HG02884 (cell line): ENCODE data around the gene TSC2.
"Not testable (repeated sequence)": the region's sequence is repeated elsewhere in the genome, so short reads cannot be mapped to it uniquely, and the experiment has no call there.

Experiments
- ATAC-seq: cut with Tn5 transposase; IDR thresholded peaks from one replicate; pipeline ENCODE4 v1.9.1; 2021; ENCODE audit warnings: mild to moderate bottlenecking, moderate library complexity; ENCODE audit not compliant: unreplicated experiment

The TSC2 gene

DNA sequence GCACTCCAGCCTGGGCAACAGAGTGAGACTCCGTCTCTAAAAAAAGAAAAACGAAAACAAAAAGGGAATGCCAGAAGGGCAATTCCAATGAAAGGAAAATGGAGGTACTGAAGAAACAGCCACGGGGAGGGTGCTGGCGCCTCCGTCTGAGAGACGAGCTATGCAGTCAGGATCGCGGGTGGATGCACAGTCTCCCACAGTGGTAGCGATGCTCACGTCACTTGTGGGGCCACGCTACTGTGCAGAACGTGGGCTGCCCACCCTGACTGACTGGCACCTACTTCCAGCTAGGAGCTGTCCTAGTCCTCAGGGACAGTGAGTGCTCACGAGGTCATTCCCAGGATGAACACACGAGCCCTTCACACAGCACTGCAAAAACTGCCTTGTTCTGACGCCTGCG is 53.8 kb downstream of the TSC2 start:
- ATAC-seq, result not testable (repeated sequence)

DNA sequence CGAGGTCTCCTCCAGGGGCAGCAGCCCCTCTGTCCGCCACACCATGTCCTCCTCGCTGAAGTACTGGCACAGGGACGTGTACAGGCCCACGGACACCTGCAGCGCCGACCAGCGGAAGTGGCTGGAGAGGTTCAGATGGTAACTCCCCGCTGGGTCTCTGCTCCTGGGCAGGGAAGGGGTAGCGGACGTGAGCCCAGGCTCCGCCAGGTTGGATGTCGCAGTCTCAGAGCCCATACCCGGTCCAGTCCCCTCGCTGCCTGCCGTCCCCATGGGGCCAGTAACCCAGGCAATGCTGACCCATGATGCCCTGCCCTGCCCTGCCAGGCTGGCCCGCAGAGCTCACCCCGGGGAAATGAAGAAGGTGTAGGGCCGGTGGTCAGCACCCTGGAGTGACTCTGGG is 54.7 kb downstream of the TSC2 start:
- ATAC-seq, result no peak

DNA sequence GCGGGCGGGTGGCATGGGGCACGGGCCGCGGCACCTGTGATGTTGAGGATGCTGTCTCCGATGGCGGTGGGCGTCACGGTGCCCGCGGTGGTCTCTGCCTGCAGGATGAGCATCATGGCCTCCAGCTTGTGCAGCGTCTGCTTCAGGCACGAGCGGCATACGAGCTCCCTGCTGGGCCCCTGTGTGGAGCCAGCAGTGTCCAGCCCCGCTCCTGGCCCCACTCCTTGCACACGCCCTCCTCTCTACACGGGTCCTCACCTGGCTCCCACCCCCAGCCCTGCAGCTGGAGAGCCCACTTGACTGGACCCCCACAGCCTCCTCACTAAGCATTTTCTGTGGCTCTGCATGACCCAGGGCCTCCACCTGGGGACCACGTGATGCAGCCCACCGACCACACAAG is 56.7 kb downstream of the TSC2 start:
- ATAC-seq, result not testable (repeated sequence)

DNA sequence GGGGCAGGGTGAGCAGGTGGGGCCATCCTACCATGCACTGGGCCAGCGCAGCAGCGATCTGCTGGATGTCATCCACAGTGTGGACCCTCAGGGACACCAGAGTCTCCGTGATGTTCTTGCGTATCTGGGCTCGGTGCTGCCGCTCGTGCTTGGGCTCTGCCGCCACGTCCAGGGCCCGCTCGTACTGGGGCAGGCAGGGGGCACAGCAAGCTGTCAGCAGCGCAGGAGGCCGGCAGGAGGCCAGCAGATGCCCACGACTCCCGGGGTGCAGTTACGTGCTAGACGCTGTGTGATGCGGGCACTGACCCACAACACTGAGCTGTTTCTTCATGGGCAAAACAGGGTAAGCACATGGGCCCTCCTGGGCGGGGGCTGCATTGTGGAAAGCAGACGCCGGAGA is 57.5 kb downstream of the TSC2 start:
- ATAC-seq, result not testable (repeated sequence)

DNA sequence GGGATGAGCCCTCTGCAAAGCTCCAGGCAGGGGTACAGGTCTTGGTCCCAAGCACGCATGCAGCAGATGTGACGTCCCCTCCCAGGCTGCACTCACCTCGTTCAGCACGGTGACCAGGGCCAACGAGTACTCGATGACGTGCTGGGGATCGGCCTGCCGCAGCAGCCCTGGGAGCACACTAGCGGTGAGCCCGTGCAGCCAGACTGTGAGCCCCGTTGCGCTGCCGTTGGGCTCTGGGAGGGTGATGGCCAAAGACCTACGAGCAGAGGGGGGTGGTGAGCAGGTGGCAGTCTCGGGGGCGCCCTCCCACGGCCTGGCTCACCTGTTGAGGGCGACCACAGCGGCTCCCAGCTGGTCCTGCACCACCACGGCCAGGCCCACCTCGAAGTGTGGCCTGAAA is 58.0 kb downstream of the TSC2 start:
- not testable (repeated sequence) for ATAC-seq

DNA sequence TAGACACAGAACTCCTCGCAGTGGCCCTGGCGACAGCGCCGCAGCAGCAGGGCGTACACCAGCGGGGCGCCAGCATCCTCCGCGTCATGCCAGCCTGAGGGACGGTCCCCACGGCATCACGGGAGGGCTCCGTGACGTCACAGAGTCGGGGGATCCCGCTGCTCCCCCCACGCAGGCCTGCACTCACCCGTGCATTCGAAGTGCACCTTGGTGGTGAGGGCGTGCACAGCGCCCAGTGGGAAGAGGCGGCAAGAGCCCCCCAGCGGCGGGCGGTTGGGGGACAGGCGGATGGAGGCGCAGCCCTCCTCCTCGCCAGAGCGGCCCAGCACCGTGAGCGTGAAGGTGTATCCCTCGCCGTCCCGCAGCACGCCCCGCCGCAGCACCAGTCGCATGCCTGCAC is 58.4 kb downstream of the TSC2 start:
- not testable (repeated sequence) for ATAC-seq

DNA sequence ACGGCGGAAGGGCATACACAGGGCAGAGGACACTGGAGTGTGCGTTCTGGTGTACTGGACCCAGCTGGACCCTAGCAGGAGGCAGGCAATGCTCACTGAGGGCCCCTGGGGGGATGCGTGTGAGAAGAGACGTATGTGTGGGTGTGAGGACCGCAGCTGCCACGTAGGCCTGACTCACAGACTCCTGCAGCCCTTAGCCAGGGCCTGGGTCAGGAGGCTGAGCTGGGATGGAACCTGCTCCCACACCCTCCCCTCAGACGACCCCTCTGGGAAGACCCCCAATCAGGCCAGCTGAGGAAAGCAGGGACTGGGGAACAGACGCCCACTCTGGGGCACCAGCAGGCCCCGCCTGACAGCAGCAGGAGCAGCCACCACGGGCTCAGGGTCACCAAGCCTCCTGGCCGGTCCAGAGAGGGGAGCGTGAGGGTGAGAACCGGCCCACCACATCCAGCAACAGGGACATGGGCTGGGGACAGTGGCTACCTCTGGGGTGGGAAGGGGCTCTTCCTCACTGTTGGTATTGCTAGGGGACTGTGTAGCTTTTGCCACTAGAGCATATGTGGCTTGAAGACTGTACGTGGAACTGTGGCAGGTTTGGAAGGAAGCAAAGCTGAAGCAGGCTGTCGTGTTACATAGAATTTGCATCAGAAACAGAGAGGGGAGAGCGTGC is 59.5 kb downstream of the TSC2 start:
- not testable (repeated sequence) for ATAC-seq

DNA sequence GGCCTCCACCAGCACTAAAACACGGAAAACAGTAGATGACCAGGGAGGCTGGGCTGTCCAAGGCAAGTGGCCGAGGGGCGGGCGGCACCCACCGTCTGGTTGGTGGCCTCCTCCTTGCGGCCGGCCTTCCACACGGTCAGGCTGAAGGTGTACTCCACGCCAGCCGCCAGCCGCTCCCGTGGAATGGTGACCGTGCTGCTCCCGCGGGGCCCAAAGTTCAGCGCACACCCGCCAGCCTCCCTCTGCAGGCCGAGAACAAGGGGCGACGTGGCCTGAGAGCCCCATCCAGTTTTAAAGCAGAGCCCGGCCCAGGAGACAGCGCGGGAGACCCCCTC is 60.0 kb downstream of the TSC2 start:
- ATAC-seq, result not testable (repeated sequence)

DNA sequence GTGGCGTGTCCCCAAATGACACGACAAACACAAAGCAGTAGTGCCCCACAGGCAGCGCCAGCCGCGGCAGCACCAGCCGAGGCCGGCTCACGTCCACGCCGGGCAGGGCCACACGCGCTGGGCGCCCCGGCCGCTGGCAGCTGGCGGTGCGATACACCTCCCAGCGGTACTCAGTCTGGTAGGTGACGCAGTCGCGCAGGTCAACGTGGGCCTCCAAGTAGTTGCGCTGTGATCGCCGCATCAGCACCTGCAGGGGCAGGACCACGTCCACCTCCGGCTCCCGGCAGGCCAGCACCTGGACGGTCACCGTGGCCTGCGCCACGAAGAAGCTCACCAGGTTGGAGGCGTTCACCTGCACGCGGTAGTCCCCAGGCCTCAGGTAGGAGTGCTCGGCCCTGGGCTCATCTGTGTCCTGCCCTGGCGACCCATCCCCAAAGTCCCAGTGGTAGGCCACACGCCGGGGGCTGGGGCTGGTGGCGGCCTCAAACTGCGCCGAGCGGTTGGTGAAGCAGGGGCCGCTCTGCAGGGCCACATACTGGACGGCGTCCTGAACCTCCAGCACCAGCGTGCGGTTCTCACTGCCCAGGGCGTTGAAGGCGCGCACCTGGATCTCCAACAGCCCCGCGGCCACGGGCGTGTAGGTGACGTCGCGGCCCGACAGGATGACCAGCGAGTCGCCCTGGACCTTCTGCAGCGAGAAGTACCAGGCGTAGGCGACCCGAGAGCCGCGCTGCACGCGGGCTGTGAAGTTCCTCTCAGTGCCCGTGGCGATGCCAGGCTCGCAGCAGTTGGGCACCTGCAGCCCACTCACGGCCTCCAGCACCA is 60.9 kb downstream of the TSC2 start:
- not testable (repeated sequence) for ATAC-seq

DNA sequence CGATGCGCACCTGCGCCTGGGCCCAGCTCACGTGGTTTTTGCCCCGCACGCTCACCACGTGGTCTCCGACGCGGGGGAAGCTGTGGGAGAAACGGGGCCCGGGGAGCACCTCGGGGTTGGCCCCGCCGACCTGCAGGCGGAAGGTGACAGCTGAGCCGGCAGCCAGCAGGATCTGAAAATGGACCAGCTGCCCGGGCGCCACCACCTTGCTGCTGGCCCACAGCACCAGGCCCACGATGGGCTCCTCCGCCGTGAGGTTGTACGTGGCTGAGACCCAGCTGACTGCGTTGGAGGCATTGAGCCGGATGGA is 61.4 kb downstream of the TSC2 start:
- ATAC-seq, result not testable (repeated sequence)

DNA sequence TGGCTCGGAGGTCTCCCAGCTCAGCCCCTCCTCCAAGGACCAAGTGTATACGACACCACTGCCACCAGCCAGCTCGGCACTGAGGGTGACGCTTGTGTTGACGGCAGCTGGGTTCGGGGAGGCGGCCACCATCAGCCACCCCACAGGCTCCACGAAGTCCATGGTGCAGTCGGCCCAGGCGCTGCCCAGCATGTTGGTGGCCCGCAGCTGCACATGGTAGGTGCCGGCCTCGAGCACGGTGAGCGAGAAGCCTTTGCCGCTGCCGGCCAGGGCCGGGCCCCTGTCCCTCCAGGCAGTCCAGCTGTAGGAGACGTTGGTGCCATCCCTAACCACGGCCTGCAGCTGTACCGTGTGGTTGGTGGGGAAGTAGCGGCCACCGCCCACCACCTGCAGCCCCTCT is 62.1 kb downstream of the TSC2 start:
- ATAC-seq, result not testable (repeated sequence)

DNA sequence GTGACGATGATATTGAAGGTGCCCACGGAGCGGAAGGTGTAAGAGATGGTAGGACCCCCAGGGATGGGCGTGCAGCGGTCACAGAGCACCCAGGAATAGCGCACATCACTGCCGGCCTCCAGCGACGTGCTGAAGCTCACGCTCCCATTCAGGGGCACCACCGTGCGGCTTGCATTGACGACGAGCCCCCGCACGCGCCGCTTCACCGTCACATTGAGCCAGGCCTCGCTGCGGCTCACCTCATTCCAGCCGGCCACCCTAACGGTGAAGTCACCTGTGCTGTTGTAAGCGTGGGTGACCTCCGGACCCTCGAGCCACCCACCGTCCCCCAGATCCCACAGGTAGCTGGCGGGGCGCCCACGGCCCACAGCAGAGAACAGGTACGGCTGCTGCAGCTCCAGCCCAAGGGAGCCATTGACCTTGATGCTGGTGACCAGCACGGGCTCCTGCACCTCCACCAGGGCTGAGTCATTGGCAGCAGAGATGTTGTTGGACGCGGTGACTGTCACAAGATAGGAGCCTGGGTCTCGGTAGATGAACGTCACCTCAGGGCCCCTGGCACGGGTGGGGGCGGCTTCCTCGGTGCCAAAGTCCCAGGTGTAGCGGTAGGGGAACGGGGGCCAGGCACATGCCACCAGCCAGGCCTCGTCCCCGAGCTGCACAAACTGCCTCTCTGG is 62.7 kb downstream of the TSC2 start:
- not testable (repeated sequence) for ATAC-seq

DNA sequence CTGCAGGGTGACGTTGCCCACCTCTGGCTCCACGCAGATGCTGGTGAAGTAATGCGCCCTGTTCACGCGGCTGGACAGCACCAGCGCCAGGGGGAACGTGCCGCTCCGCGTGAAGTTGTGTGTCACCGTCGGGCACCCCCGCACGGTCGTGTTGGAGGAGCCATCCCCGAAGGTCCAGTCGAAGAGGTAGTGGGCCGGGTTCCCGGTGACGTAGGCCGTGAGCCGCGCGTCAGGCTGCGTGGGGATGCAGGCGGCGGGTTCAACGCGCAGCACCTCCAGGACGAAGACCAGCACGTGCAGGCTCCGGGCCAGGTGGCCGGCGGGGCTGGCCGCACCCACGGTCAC is 63.2 kb downstream of the TSC2 start:
- ATAC-seq, result not testable (repeated sequence)

DNA sequence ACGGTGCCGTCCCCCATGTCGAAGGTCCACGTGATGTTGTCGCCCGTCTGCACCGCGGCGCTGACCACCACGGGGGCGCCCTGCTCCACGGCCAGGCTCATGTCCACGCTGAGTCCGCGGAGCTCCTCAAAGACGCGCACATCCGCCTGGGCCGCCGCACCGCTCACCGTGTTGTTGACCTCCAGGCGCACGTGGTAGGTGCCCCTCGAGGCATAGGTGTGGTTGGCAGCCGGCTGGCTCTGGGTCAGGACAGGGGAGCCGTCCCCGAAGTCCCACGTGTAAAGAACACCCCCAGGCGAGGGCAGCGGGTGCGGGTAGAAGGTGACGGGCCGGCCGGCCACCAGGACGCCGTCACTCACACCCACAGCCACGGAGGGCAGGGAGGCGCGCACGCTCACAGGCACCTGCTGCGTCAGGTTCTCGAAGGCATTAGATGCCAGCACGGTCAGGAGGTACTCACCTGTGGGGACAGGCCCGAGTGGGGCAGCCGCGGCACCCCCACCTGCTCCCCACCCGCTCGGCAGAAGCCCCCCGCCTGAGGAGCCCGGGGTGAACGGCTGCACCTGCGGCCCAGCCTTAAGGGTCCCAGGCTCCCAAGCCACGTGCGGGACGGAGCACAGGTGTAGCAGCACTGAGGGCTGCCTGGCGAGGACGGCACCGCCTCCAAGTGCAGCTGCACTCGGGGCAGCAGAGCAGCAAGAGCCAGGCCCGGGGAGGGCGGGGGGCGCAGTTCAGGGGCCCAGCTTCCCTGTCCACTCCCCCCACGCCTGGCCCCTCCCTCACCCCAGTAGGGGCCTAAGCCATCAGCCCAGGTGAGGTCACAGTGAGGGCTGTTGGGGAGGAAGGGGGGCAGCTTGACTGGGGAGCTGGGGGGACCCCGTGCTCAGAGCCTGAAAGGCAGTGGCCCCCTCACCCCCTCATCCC is 63.9 kb downstream of the TSC2 start:
- not testable (repeated sequence) for ATAC-seq

DNA sequence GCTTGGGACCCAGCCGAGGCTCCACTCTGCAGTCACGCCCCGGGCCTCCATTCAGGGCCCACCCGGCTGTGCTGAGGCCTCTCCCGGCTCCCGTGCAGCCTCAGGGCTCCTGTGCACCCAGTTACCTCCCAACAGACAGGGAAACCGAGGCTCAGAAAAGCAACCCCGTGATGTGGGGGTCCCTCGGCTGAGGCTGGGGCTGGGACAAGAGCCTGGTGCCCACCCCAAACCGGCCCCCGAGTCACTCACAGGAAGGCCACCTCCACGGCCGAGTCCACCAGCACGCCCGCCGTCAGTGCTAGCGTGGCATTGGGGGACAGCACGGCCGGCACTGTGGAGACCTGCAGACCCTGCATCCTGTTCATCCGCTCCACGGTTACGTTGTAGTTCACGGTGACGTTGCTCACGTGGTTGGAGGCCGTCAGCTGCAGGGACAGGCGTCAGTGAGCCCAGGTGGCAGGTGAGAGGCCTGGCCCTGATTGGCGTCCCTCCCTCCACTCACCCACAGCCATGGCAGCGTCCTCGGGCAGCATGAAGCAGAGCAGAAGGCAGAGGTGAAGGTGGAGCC is 64.8 kb downstream of the TSC2 start:
- not testable (repeated sequence) for ATAC-seq

DNA sequence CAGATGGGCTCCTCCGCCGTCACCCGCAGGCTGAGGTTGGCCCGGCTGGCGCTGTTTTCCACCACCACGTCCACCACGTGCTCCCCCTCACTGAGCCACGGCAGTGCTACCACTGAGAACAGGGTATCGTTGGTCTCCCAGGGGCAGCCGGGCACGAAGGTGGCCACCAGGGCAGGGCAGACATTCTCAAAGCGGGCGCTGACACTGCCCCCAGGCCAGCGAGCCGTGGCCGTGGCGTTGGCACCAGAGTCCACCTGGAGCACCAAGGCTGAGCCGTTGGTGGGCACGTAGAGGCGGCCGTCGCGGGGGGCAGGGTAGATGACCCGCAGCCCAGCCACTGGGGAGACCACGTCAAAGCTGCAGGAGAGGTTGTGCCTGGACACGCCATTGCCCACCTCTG is 66.4 kb downstream of the TSC2 start:
- ATAC-seq, result not testable (repeated sequence)

DNA sequence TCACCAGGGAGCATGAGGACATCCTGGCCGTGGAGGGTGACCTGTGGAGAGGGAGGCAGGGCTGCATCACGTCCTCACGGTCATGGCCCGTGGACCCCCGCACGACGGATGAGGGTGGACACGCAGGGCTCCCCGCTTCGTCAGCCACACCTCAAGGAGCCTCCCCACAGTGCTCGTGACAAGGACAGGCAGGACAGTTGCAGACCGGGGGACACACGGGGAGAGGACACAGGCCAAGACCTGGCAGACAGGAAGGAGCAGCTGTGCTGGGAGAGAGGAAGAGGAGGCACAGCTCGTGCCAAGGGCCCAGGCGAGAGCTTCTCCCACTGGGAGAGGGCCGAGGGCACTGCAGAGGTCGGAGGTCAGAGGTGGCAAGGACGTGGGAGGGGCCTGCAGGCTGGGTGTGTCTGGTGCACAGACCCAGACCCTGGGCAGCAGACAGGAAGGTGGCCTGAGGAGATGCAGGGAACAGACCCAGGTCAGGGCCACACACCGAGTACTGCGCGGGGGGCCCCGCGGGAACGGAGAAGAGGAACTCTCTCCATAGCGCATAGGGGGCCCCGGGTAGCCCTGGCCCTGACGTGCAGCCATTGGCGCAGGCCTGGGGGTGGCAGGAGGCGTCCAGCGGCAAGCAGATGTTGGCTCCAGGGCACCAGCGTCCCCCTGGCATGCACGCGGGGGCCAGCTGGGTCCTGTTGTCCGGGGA is 67.3 kb downstream of the TSC2 start:
- not testable (repeated sequence) for ATAC-seq

DNA sequence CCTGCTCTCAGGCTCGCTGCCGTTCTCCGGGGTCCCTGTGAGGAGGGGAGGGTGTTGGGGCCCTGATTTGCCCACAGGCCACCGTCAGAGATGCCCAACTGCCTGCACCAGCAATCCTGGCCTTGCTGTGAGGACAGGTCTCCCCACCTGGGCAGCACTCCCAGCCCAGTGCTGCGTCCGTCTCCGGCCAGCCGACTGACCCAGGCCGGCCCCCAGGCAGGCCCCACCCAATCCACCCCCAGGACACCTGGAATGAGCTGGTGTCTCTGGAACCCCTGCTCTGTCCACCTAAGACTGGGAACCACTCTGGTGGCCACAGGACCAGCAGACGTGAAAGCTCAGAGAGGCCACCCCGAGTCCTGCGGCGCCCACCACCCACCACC is 67.8 kb downstream of the TSC2 start:
- no peak for ATAC-seq

DNA sequence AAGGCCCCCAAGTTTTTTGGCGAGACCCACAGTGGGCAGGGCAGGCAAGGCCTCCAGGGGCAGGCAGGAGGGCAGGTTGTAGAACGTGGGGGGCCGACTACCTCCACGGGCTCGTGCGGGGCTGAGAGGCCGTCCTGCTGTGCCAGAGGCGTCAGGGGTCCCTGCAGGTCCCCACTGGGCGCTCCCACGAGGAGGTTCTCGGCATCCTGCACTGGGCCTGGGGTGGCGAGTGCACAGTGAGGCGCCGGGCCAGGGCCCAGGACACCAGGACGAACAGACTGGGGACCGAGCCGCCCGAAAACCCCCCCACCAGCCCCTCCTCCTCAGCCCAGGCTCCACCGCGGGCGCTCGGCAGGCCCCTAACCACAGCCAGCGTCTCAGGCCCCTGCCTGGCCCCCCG is 68.6 kb downstream of the TSC2 start:
- ATAC-seq, result not testable (repeated sequence)

DNA sequence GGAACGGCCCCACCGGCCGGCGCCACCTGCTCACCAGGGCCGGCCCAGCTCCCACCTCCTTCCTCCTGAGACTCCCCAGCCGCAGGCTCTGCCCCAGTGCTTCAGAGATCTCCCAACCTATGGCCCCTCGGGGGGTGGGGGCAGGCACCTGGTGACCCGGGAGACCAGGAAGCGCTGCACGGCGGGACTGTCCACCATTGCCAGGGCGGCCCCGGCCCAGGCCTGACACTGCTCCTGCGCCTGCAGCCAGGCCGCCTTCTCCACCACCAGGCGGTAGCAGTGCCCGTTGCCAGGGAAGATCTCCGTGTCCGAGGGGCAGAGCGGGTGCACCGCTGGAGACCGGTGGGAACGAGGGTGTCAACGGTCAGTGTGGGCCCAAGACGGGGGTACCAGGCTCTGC is 69.6 kb downstream of the TSC2 start:
- ATAC-seq, result not testable (repeated sequence)
